ENCODE measurements around the gene RSPH1. TPM values are rescaled to one million over a fixed set of nuclear protein-coding genes. Genes with fewer than 3 reads are reported as not detected.

RSPH1 gene
- total RNA-seq, 2 donors from 2014 or later: 1.8 to 2.2 TPM

- Histone ChIP-seq H3K4me3 (ENCODE audit: low read length) (no peak overlapping the region), H3K27me3 (ENCODE audit: control insufficient read depth, insufficient read depth, low read length, poor library complexity, severe bottlenecking) (no peaks in the 10 kb centered on the region), H3K36me3 (ENCODE audit: control insufficient read depth, insufficient read depth, low read length) (no peaks in the 10 kb centered on the region), H3K4me1 (ENCODE audit: control insufficient read depth, insufficient read depth, low read length) (peaks cover 3% of the 10 kb centered on the region), H3K9me3 (ENCODE audit: control insufficient read depth, low read length) (no peaks in the 10 kb centered on the region), H3K27ac (ENCODE audit: low read depth, low read length) (no peak overlapping the region), H3K9ac (ENCODE audit: extremely low read depth, low read length, poor library complexity, severe bottlenecking) (no peak overlapping the region)
- H3K4me1 Mint-ChIP-seq: peaks cover 13% of the 10 kb centered on the region
- TF ChIP-seq CTCF (conservative IDR thresholded peaks at IDR 0.05): no peak
- peaks cover 5% of the 10 kb centered on the region for H3K27me3 Mint-ChIP-seq (ENCODE audit: insufficient read depth)
- H3K27ac Mint-ChIP-seq: no peak overlapping the region
- peaks cover 2% of the 10 kb centered on the region for H3K9me3 Mint-ChIP-seq
- no peak overlapping the region for H3K4me3 Mint-ChIP-seq
- no peaks in the 10 kb centered on the region for H3K36me3 Mint-ChIP-seq (ENCODE audit: low read depth)
- no peak for DNase-seq
- 90 to 98% methylated on average over 6 to 7 of the region's 7 CpGs for WGBS, 2 experiments (ENCODE audit: insufficient coverage in 1 of 2, insufficient read length in 1 of 2)
Measured at GRCh38 chr21:42478504-42478903, 17.5 kb downstream of the RSPH1 start.

GRCh38 chr21:42476388-42477331 is 19.4 kb downstream of the RSPH1 start:
- H3K36me3 ChIP-seq (ENCODE audit: control insufficient read depth, insufficient read depth, low read length): no peaks in the 10 kb centered on the region
- TF ChIP-seq CTCF (conservative IDR thresholded peaks at IDR 0.05): no peak
- Mint-ChIP-seq H3K4me3 (no peak overlapping the region), H3K27me3 (ENCODE audit: insufficient read depth) (peaks cover 4% of the 10 kb centered on the region), H3K36me3 (ENCODE audit: low read depth) (no peaks in the 10 kb centered on the region), H3K4me1 (peaks cover 13% of the 10 kb centered on the region), H3K9me3 (peaks cover 2% of the 10 kb centered on the region), H3K27ac (no peak overlapping the region)
- DNase-seq: peak; percentile 20
- H3K4me3 ChIP-seq (ENCODE audit: low read length): no peak overlapping the region
- 93% methylated on average over 10 to 24 of the region's 25 CpGs for WGBS, 2 experiments (ENCODE audit: insufficient coverage in 1 of 2, insufficient read length in 1 of 2)
- H3K27me3 ChIP-seq (ENCODE audit: control insufficient read depth, insufficient read depth, low read length, poor library complexity, severe bottlenecking): no peaks in the 10 kb centered on the region
- H3K4me1 ChIP-seq (ENCODE audit: control insufficient read depth, insufficient read depth, low read length): peaks cover 3% of the 10 kb centered on the region
- no peaks in the 10 kb centered on the region for H3K9me3 ChIP-seq (ENCODE audit: control insufficient read depth, low read length)
- no peak overlapping the region for H3K27ac ChIP-seq (ENCODE audit: low read depth, low read length)
- H3K9ac ChIP-seq (ENCODE audit: extremely low read depth, low read length, poor library complexity, severe bottlenecking): no peak overlapping the region

GRCh38 chr21:42475526-42476387 is 20.3 kb downstream of the RSPH1 start:
- no peak overlapping the region for H3K27ac ChIP-seq (ENCODE audit: low read depth, low read length)
- no peak overlapping the region for H3K4me3 Mint-ChIP-seq
- no peaks in the 10 kb centered on the region for H3K27me3 ChIP-seq (ENCODE audit: control insufficient read depth, insufficient read depth, low read length, poor library complexity, severe bottlenecking)
- no peaks in the 10 kb centered on the region for H3K36me3 ChIP-seq (ENCODE audit: control insufficient read depth, insufficient read depth, low read length)
- 94% methylated on average over 6 to 18 of the region's 18 CpGs for WGBS, 2 experiments (ENCODE audit: insufficient coverage in 1 of 2, insufficient read length in 1 of 2)
- no peaks in the 10 kb centered on the region for H3K9me3 Mint-ChIP-seq
- peaks cover 13% of the 10 kb centered on the region for H3K4me1 Mint-ChIP-seq
- peaks cover 2% of the 10 kb centered on the region for H3K27me3 Mint-ChIP-seq (ENCODE audit: insufficient read depth)
- no peak overlapping the region for H3K27ac Mint-ChIP-seq
- H3K4me1 ChIP-seq (ENCODE audit: control insufficient read depth, insufficient read depth, low read length): peaks cover 3% of the 10 kb centered on the region
- TF ChIP-seq CTCF (conservative IDR thresholded peaks at IDR 0.05): no peak
- no peaks in the 10 kb centered on the region for H3K9me3 ChIP-seq (ENCODE audit: control insufficient read depth, low read length)
- no peak overlapping the region for H3K4me3 ChIP-seq (ENCODE audit: low read length)
- H3K36me3 Mint-ChIP-seq (ENCODE audit: low read depth): no peaks in the 10 kb centered on the region
- peak; percentile 39 for DNase-seq
- H3K9ac ChIP-seq (ENCODE audit: extremely low read depth, low read length, poor library complexity, severe bottlenecking): no peak overlapping the region

All from endodermal cell (in vitro differentiated cells).